Erythroblast (primary cell): ENCODE measurements around the gene KIF4A.

ENCODE experiments used
- GATA1 ChIP-seq: IDR thresholded peaks from 2 replicates; pipeline ENCODE4 v1.6.1; 2011; ENCODE audit warnings: low read depth, mild to moderate bottlenecking, control low read depth, low read length, moderate library complexity
- POLR2A ChIP-seq: IDR thresholded peaks from 2 replicates; pipeline ENCODE4 v1.6.1; 2011; ENCODE audit warnings: mild to moderate bottlenecking, low read length

- no peak for TF ChIP-seq POLR2A
- TF ChIP-seq GATA1: no peak
Measured at GRCh38 chrX:70437011-70437410, 147.1 kb downstream of the KIF4A start.
